ENCODE data around the gene UBE2B.
A peak's percentile ranks its signal among the peaks of the same experiment; 100 is the strongest.
"Not testable (repeated sequence)": the region's sequence is repeated elsewhere in the genome, so short reads cannot be mapped to it uniquely, and the experiment has no call there.

The UBE2B gene

DNA sequence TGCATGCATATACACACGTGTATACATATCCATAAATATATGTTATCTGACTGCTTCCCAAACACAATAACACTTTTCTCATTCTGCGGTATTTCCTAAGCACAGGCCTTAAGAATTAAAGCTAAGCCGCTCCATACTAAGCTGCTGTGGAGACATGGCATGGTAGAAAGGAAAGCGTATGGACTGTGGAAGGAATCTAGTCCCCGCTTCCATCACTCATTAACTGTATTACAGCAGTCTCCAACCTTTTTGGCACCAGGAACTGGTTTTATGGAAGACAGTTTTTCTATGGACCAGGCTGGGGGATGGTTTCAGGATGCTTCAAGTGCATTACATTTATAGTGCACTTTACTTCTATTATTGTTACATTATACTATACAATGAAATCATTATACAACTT, 15.7 kb upstream of the UBE2B start:
- DNase-seq (ENCODE audit: low read depth): no peak
- H3K4me3 ChIP-seq (ENCODE audit: low read depth, low read length): no peak overlapping the region
- TF ChIP-seq, protein P1, sequence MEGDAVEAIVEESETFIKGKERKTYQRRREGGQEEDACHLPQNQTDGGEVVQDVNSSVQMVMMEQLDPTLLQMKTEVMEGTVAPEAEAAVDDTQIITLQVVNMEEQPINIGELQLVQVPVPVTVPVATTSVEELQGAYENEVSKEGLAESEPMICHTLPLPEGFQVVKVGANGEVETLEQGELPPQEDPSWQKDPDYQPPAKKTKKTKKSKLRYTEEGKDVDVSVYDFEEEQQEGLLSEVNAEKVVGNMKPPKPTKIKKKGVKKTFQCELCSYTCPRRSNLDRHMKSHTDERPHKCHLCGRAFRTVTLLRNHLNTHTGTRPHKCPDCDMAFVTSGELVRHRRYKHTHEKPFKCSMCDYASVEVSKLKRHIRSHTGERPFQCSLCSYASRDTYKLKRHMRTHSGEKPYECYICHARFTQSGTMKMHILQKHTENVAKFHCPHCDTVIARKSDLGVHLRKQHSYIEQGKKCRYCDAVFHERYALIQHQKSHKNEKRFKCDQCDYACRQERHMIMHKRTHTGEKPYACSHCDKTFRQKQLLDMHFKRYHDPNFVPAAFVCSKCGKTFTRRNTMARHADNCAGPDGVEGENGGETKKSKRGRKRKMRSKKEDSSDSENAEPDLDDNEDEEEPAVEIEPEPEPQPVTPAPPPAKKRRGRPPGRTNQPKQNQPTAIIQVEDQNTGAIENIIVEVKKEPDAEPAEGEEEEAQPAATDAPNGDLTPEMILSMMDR (conservative IDR thresholded peaks at IDR 0.05; ENCODE audit: low read depth, low read length): no peak

DNA sequence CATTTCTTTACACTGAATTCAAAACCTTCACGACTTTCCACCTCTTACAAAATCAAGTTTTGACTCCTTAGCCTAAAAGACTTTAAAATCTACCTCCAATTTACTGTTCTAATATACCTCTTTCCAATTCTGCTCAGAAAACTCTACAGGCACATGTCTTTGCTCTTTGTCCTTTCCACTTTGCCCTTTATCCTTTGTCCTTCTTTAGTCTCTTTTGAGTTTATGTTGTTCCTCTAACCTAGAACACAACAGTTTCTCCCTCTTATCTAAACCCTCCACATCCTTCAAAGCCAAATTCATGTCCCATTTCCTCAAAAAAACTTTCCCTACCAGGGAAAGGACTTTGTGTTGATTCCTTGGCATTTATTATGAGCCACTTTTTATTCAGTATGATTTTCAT, 5.8 kb upstream of the UBE2B start:
- no peak for DNase-seq (ENCODE audit: low read depth)
- H3K4me3 ChIP-seq (ENCODE audit: low read depth, low read length): no peak overlapping the region
- TF ChIP-seq, protein P1 (conservative IDR thresholded peaks at IDR 0.05; ENCODE audit: low read depth, low read length): no peak

DNA sequence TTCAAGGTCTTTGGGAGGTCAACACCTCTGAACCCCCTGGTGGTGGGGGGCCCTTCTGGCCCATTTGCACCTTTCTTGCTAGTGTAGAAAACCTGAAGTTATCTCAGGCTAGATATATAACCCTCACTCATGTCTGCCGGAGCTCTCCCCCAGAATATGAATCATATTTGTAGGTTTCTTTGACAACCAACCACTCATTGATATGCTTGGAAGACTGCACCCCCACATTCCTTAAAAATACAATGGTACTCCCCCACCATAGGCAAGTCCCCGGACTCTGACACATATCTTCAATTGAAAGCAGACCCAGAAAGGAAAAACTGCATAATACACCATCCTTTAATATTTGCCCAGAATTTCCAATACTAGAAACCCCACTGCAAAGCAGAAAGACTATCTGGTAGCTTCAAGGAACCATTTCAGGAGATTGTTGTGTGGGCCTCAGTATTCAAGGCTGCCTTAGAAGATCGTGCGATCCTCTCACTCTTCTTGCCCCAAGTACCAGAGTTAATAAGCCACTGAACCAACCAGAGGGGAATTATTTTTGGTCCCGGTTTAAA, 978 bp upstream of the UBE2B start:
- TF ChIP-seq, protein P1 (conservative IDR thresholded peaks at IDR 0.05; ENCODE audit: low read depth, low read length): no peak
- peak overlapping the region; percentile 97 for H3K4me3 ChIP-seq (ENCODE audit: low read depth, low read length)
- DNase-seq (ENCODE audit: low read depth): no peak

DNA sequence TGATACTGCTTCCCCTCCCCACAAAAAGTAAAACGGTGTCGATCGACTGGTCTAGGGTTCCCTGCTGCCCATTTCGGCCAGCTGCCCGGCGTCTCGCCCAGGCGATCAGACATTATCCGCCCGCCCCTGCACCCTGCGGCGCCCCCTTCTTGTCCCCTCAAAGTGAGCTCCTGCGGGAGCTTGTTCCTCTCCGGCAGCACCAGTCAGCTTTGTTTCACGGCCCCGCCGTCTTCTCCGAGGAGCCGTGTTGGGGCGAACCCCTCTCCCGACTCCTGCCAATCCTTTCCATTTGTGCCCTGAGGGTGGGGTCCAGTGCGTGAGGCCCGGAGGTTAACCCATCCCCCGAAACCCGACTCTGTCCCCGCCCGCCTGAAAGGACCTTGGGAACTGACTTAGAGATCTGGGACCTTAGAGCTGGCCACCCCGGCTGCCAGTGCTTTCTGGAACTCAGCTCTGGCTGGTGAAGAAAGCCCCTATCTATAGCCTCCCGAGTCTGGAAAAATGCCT, 518 bp downstream of the UBE2B start:
- peak overlapping the region; percentile 97 for H3K4me3 ChIP-seq (ENCODE audit: low read depth, low read length)
- TF ChIP-seq, protein P1 (conservative IDR thresholded peaks at IDR 0.05; ENCODE audit: low read depth, low read length): no peak
- peak; percentile 28 for DNase-seq (ENCODE audit: low read depth)

DNA sequence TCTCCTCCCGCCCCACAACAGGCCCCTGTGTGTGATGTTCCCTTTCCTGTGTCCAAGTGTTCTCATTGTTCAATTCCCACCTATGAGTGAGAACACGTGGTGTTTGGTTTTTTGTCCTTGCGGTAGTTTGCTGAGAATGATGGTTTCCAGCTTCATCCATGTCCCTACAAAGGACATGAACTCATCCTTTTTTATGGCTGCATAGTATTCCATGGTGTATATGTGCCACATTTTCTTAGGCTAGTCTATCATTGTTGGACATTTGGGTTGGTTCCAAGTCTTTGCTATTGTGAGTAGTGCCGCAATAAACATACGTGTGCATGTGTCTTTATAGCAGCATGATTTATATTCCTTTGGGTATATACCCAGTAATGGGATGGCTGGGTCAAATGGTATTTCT, 2.3 kb downstream of the UBE2B start:
- not testable (repeated sequence) for DNase-seq (ENCODE audit: low read depth); H3K4me3 ChIP-seq (ENCODE audit: low read depth, low read length)

DNA sequence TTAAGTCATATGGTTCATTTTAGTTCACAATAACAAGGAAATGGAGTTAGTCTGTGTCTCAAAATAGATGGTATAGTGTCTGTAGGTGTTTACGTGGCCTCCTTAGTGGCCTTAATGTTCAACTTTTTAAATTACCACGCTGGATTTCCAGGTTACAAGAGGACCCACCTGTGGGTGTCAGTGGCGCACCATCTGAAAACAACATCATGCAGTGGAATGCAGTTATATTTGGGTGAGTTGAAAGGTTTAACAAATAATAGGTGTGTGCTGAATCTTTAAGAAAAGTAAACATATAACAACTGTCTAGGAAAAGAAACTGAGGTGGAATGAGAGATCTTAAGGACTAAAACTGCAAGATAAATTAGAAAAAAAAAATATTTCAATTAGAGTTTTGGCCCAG, 2.9 kb downstream of the UBE2B start:
- TF ChIP-seq, protein P1 (conservative IDR thresholded peaks at IDR 0.05; ENCODE audit: low read depth, low read length): peak; percentile 15
- no peak for DNase-seq (ENCODE audit: low read depth)
- H3K4me3 ChIP-seq (ENCODE audit: low read depth, low read length): no peak overlapping the region

DNA sequence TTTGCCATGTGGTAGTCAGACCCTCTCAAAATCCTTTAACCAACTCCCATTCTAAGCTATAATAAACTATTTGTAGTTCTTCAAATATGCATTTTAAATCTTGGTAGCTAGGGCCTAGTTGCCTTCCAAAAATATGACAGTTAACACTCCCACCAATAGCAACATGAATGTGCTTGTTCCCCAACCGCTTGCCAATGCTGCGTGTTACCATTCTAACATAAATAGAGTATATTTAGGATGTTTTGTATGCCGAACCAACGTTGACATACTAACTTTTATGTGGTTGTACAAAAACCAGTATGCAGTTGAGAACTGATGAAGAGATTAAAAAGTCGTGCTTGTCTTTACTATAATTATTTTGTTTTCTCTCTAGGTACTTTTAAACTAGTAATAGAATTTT, 9.0 kb downstream of the UBE2B start:
- no peak for DNase-seq (ENCODE audit: low read depth)
- H3K4me3 ChIP-seq (ENCODE audit: low read depth, low read length): no peak overlapping the region
- TF ChIP-seq, protein P1 (conservative IDR thresholded peaks at IDR 0.05; ENCODE audit: low read depth, low read length): no peak

DNA sequence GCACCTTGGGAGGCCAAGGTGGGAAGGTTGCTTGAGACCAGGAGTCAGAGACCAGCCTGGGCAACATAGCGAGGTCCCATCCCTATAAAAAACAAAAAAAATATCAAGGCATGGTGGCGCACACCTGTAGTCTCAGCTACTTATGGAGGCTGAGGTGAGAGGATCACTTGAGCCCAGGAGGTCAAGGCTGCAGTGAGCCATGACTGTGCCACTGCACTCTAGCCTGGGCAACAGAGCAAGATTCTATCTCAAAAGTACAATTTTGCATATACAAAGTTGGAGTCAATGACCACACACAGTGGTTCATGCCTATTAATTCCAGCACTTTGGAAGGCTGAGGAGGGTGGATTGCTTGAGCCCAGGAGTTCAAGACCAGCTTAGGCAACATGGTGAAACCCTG, 10.8 kb downstream of the UBE2B start:
- not testable (repeated sequence) for DNase-seq (ENCODE audit: low read depth); H3K4me3 ChIP-seq (ENCODE audit: low read depth, low read length)

Data from choroid plexus epithelial cell (primary cell).